H1 (cell line): ENCODE measurements around the gene WNT8B. TPM values are rescaled to one million over a fixed set of nuclear protein-coding genes. Genes with fewer than 3 reads are reported as not detected.

Experiments used
- CTCF ChIA-PET: fragments of 300-600 bp; sonication (Branson Sonifier 250); formaldehyde crosslinking; loops from one replicate; lab custom pipeline; 2021; ENCODE audit not compliant: partially characterized antibody; lab: Charles Lee
- POLR2A ChIA-PET: fragments of 300-600 bp; sonication (Branson Sonifier 250); formaldehyde crosslinking; loops from one replicate; lab custom pipeline; 2021; ENCODE audit warnings: inconsistent platforms; ENCODE audit not compliant: partially characterized antibody; lab: Charles Lee
- DNase-seq, 2 experiments: peaks; one replicate each; pipeline versions ENCODE4 v3.0.0 to v3.0.0-alpha.2; 2010 to 2022; ENCODE audit warnings: low spot score in 2 of 2, low read depth in 1 of 2, mixed read lengths in 1 of 2
- FAIRE-seq: peaks from 2 replicates; lab custom pipeline; 2011; peaks lifted over from hg19 to GRCh38; lab: Jason Lieb, UNC
- H2AFZ ChIP-seq: 2 replicates; pipeline ENCODE4 v1.8.1; 2012; ENCODE audit warnings: low read length, inconsistent platforms
- H2AK5ac ChIP-seq: 2 replicates; pipeline ENCODE4 v1.6.1; 2013; ENCODE audit warnings: low read depth, low read length
- H2BK120ac ChIP-seq: replicated peaks from 2 replicates; pipeline ENCODE3; 2013; ENCODE audit warnings: low read depth, low read length, inconsistent platforms
- H2BK12ac ChIP-seq: 2 replicates; pipeline ENCODE4 v1.6.1; 2013; ENCODE audit warnings: low read depth, low read length
- H2BK15ac ChIP-seq: 2 replicates; pipeline ENCODE4 v1.6.1; 2013; ENCODE audit warnings: low read length
- H2BK20ac ChIP-seq: 2 replicates; pipeline ENCODE4 v1.6.1; 2013; ENCODE audit warnings: low read length
- H2BK5ac ChIP-seq: 2 replicates; pipeline ENCODE4 v1.6.1; 2013; ENCODE audit warnings: low read depth, low read length
- H3K14ac ChIP-seq: 2 replicates; pipeline ENCODE4 v1.6.1; 2013; ENCODE audit warnings: inconsistent platforms; ENCODE audit not compliant: insufficient read length
- H3K18ac ChIP-seq: 2 replicates; pipeline ENCODE4 v1.6.1; 2013; ENCODE audit warnings: low read length; ENCODE audit errors: extremely low read depth
- H3K23ac ChIP-seq: 2 replicates; pipeline ENCODE4 v1.6.1; 2013; ENCODE audit warnings: inconsistent platforms; ENCODE audit not compliant: insufficient read length
- H3K23me2 ChIP-seq: 2 replicates; pipeline ENCODE4 v1.6.1; 2013; ENCODE audit warnings: low read depth, low read length
- H3K27ac ChIP-seq: 2 replicates; pipeline ENCODE4 v1.6.1; 2011; ENCODE audit warnings: low read depth, low read length, inconsistent platforms
- H3K27me3 ChIP-seq, 4 experiments: replicated peaks in 1 of 4; 1 replicate in 1 of 4; 2 replicates in 3 of 4; pipeline versions ENCODE4 v1.6.1 to v1.8.1; 2011 to 2013; ENCODE audit warnings: low read length in 3 of 4, mild to moderate bottlenecking in 3 of 4, inconsistent platforms in 2 of 4, mixed read lengths in 2 of 4, moderate library complexity in 1 of 4; ENCODE audit not compliant: control insufficient read depth in 3 of 4, insufficient read depth in 3 of 4; ENCODE audit errors: extremely low read depth in 1 of 4
- H3K36me3 ChIP-seq, 4 experiments: 2 replicates each; pipeline versions ENCODE4 v1.6.1 to v1.8.1; 2011 to 2013; ENCODE audit warnings: mild to moderate bottlenecking in 4 of 4, low read length in 3 of 4, moderate library complexity in 2 of 4, control low read depth in 1 of 4, inconsistent platforms in 1 of 4; ENCODE audit not compliant: insufficient read depth in 4 of 4, control insufficient read depth in 2 of 4
- H3K4ac ChIP-seq: replicated peaks from 2 replicates; pipeline ENCODE3; 2013; ENCODE audit warnings: low read length, low read depth, mixed read lengths, inconsistent platforms; ENCODE audit not compliant: insufficient read length
- H3K4me1 ChIP-seq, 4 experiments: replicated peaks in 1 of 4; 1 replicate in 1 of 4; 2 replicates in 3 of 4; pipeline versions ENCODE4 v1.6.1 to v1.8.1; 2011 to 2013; ENCODE audit warnings: low read length in 3 of 4, inconsistent platforms in 2 of 4, mixed read lengths in 1 of 4; ENCODE audit not compliant: insufficient read depth in 4 of 4, control insufficient read depth in 3 of 4
- H3K4me2 ChIP-seq, 2 experiments: 2 replicates each; pipeline versions ENCODE4 v1.6.1 to v1.8.1; 2011 to 2013; ENCODE audit warnings: low read depth in 2 of 2, low read length in 2 of 2, control low read depth in 1 of 2, inconsistent platforms in 1 of 2, mild to moderate bottlenecking in 1 of 2; ENCODE audit not compliant: insufficient read depth in 1 of 2
- H3K4me3 ChIP-seq, 4 experiments: fragments of 200-600, 300-600 bp in 1 of 4; sonication (generic), shearing (Covaris generic), sonication (Bioruptor Twin) in 1 of 4; 2 replicates each; pipeline versions ENCODE4 v1.5.1 to v1.8.1; 2011 to 2016; ENCODE audit warnings: low read length in 4 of 4, low read depth in 3 of 4, control low read depth in 2 of 4, inconsistent platforms in 2 of 4, mild to moderate bottlenecking in 2 of 4, mixed read lengths in 1 of 4, moderate library complexity in 1 of 4; ENCODE audit not compliant: insufficient read depth in 2 of 4; ENCODE audit errors: extremely low read depth in 1 of 4
- H3K56ac ChIP-seq: replicated peaks from 2 replicates; pipeline ENCODE3; 2013; ENCODE audit warnings: low read depth, mild to moderate bottlenecking, mixed read lengths, low read length, inconsistent platforms; ENCODE audit not compliant: insufficient read length
- H3K79me1 ChIP-seq: 2 replicates; pipeline ENCODE4 v1.6.1; 2013; ENCODE audit warnings: low read depth, low read length, control low read depth
- H3K79me2 ChIP-seq, 2 experiments: 2 replicates each; pipeline versions ENCODE4 v1.6.1 to v1.8.1; 2012 to 2013; ENCODE audit warnings: low read length in 2 of 2, mild to moderate bottlenecking in 2 of 2, inconsistent platforms in 1 of 2; ENCODE audit not compliant: insufficient read depth in 2 of 2, control insufficient read depth in 1 of 2
- H3K9ac ChIP-seq, 4 experiments: replicated peaks in 1 of 4; 1 replicate in 1 of 4; 2 replicates in 3 of 4; pipeline versions ENCODE4 v1.6.1 to v1.8.1; 2011 to 2013; ENCODE audit warnings: low read depth in 3 of 4, low read length in 3 of 4, control low read depth in 2 of 4, mild to moderate bottlenecking in 2 of 4, moderate library complexity in 2 of 4, inconsistent platforms in 1 of 4; ENCODE audit errors: extremely low read depth in 1 of 4
- H3K9me3 ChIP-seq, 2 experiments: 2 replicates each; pipeline versions ENCODE4 v1.6.1 to v1.8.1; 2012 to 2013; ENCODE audit warnings: mild to moderate bottlenecking in 2 of 2, moderate library complexity in 2 of 2, control low read depth in 1 of 2, inconsistent platforms in 1 of 2, low read depth in 1 of 2, low read length in 1 of 2, mixed read lengths in 1 of 2; ENCODE audit not compliant: insufficient read depth in 2 of 2
- H4K20me1 ChIP-seq, 2 experiments: replicated peaks in 1 of 2; 2 replicates each; pipeline versions ENCODE3 to v1.8.1; 2011 to 2013; ENCODE audit warnings: inconsistent platforms in 2 of 2, low read length in 2 of 2, mild to moderate bottlenecking in 1 of 2; ENCODE audit not compliant: insufficient read depth in 2 of 2, control insufficient read depth in 1 of 2
- H4K5ac ChIP-seq: 2 replicates; pipeline ENCODE4 v1.6.1; 2013; ENCODE audit warnings: low read length, low read depth, mixed read lengths, inconsistent platforms; ENCODE audit not compliant: insufficient read length
- H4K8ac ChIP-seq: 2 replicates; pipeline ENCODE4 v1.8.0; 2013; ENCODE audit warnings: mild to moderate bottlenecking, moderate library complexity, low read length, inconsistent platforms; ENCODE audit not compliant: insufficient read depth; ENCODE audit errors: extremely low read depth
- H4K91ac ChIP-seq: replicated peaks from 2 replicates; pipeline ENCODE3; 2013; ENCODE audit warnings: low read length, mixed read lengths, inconsistent platforms; ENCODE audit not compliant: insufficient read length
- CTCF ChIP-seq, 3 experiments: IDR thresholded peaks; 1 replicate in 2 of 3; 2 replicates in 1 of 3; pipeline versions ENCODE4 v1.5.1 to v1.6.1; 2011; ENCODE audit warnings: low read length in 3 of 3, mild to moderate bottlenecking in 3 of 3, inconsistent platforms in 2 of 3, low read depth in 1 of 3, moderate library complexity in 1 of 3; ENCODE audit not compliant: insufficient read depth in 1 of 3; ENCODE audit errors: control extremely low read depth in 1 of 3
- POLR2AphosphoS5 ChIP-seq: IDR thresholded peaks from 2 replicates; pipeline ENCODE4 v1.6.1; 2011; ENCODE audit warnings: low read depth, low read length
- RAD21 ChIP-seq, 2 experiments: IDR thresholded peaks in 1 of 2; conservative IDR thresholded peaks in 1 of 2; 2 replicates each; pipeline ENCODE4 v1.6.1; 2011; ENCODE audit warnings: low read depth in 2 of 2, low read length in 2 of 2, improper control_type of control experiment in 1 of 2, inconsistent platforms in 1 of 2, mild to moderate bottlenecking in 1 of 2, moderate library complexity in 1 of 2
- WGBS, 2 experiments: shearing (Covaris generic) in 1 of 2; methylation state at CpG; one replicate each; pipeline versions ENCODE4 v1.1.6 to v1.1.7; 2013 to 2015; ENCODE audit warnings: low lambda C conversion rate in 2 of 2, mixed read lengths in 2 of 2, inconsistent platforms in 1 of 2, low coverage in 1 of 2, missing lambda C conversion rate in 1 of 2; ENCODE audit not compliant: insufficient replicate concordance in 2 of 2, insufficient coverage in 1 of 2, insufficient read length in 1 of 2; ENCODE audit errors: extremely low coverage in 1 of 2, missing lambda C conversion rate in 1 of 2; 5-methylcytosine and 5-hydroxymethylcytosine counted together
- polyA plus RNA-seq, 7 experiments: library from polyadenylated mRNA; depleted of rRNA in 3 of 7; stranded (reverse) in 5 of 7; unstranded in 2 of 7; fragments of >200 nt in 5 of 7; fragments of 200-250 nt in 2 of 7; gene quantifications; 1 replicate in 5 of 7; 2 replicates in 1 of 7; 4 replicates in 1 of 7; pipeline versions ENCODE4 v1.2.1 to v1.2.3, GENCODE V29; 2011 to 2013; ENCODE audit warnings: missing spikeins in 2 of 7, mixed read lengths in 2 of 7
- total RNA-seq: library from RNA; stranded (reverse); fragmentation: NEBNext Ultra II Directional; extraction: Animal tissue kit (Norgen Biotek cat#: 25700); gene quantifications from 2 replicates; pipeline ENCODE4 v1.2.1, GENCODE V29; 2021

The WNT8B gene
- total and polyA plus RNA-seq, 2 of the 8 experiments (the other 6 are each of a cell fraction or from before 2014, with no cell fraction given), result 0.20 to 0.67 TPM

GRCh38 chr10:100516847-100517246, 54.0 kb downstream of the WNT8B start:
- WGBS, 2 experiments, result 83% methylated on average over 2 of the region's 2 CpGs; no CpG with 5 or more reads in 1 of the 2 experiments
- no peak overlapping the region for H3K27ac ChIP-seq
- H4K91ac ChIP-seq, result no peak overlapping the region
- ChIA-PET CTCF (interaction anchor here (0.7 to 13.4 kb wide), 19 partner anchors 7 to 206 kb away, joined by 3 to 190 read pairs (median 7); partner anchors contain the start of genes HIF1AN and SCD), POLR2A (interaction anchor here (0.6 kb wide), 1 partner anchor 23 kb away, joined by 4 read pairs; no protein-coding TSS in a partner anchor)
- TF ChIP-seq RAD21 (IDR thresholded peaks at IDR 0.05 in 1 of 2, conservative IDR thresholded peaks at IDR 0.05 in 1 of 2; ENCODE audit: low read depth in 2 of 2, low read length in 2 of 2) (peak; percentile 8 to 25; a peak in 3 of 4 replicates), CTCF (IDR thresholded peaks at IDR 0.05; ENCODE audit: control extremely low read depth in 1 of 3, insufficient read depth in 1 of 3, low read depth in 1 of 3, low read length in 3 of 3) (peak; percentile 36 to 57 (median 45)), POLR2AphosphoS5 (no peak)
- H3K23me2 ChIP-seq, result peaks cover 8% of the 10 kb centered on the region
- no peak overlapping the region for H2BK12ac ChIP-seq
- FAIRE-seq (peak; percentile 48), DNase-seq (no peak)
- no peak overlapping the region for H4K5ac ChIP-seq
- no peak overlapping the region for H3K14ac ChIP-seq
- H3K9ac ChIP-seq, result no peak overlapping the region
- no peaks in the 10 kb centered on the region for H3K79me2 ChIP-seq
- H3K27me3 ChIP-seq, result peaks cover 2 to 24% (median 15%) of the 10 kb centered on the region in 4 experiments; a peak in 6 of 7 replicates
- H2BK120ac ChIP-seq, result no peak overlapping the region
- no peak overlapping the region for H2BK15ac ChIP-seq
- H2AFZ ChIP-seq, result no peak overlapping the region
- H2AK5ac ChIP-seq, result no peak overlapping the region
- H3K9me3 ChIP-seq, result no peaks in the 10 kb centered on the region
- H4K20me1 ChIP-seq, result no peaks in the 10 kb centered on the region
- no peak overlapping the region for H3K18ac ChIP-seq
- peaks cover 0 to 3% (median under 1%) of the 10 kb centered on the region in 4 experiments; a peak in 2 of 7 replicates for H3K4me1 ChIP-seq
- no peaks in the 10 kb centered on the region for H3K36me3 ChIP-seq
- H2BK20ac ChIP-seq, result no peak overlapping the region
- H3K23ac ChIP-seq, result no peak overlapping the region
- H3K4me3 ChIP-seq, result no peak overlapping the region
- H3K4me2 ChIP-seq, result no peak overlapping the region
- H3K4ac ChIP-seq, result no peak overlapping the region
- H4K8ac ChIP-seq, result no peak overlapping the region
- no peaks in the 10 kb centered on the region for H3K79me1 ChIP-seq
- H2BK5ac ChIP-seq, result no peak overlapping the region
- H3K56ac ChIP-seq, result no peak overlapping the region
